Right atrium auricular region (tissue), 2 donors: ENCODE data around the gene TSPAN9. TPM values are rescaled to one million over a fixed set of nuclear protein-coding genes. Genes with fewer than 3 reads are reported as not detected.

Source experiments
- DNase-seq: peaks from one replicate; pipeline ENCODE4 v3.0.0-alpha.2; 2019; ENCODE audit warnings: low spot score
- H3K27ac ChIP-seq, 2 donors: fragments of 200-600 bp; sonication (generic); 1 replicate in 1 of 2; 2 replicates in 1 of 2; pipeline ENCODE4 v1.5.1; 2016 to 2019
- H3K27me3 ChIP-seq, 2 donors: fragments of 200-600 bp; sonication (generic); one replicate each; pipeline versions ENCODE4 v1.5.1 to v1.6.0; 2017 to 2019
- H3K36me3 ChIP-seq: fragments of 200-600 bp; sonication (generic); one replicate; pipeline ENCODE4 v1.5.1; 2016
- H3K4me1 ChIP-seq, 2 donors: fragments of 200-600 bp; sonication (generic); one replicate each; pipeline versions ENCODE4 v1.5.1 to v1.6.0; 2017 to 2019
- H3K4me3 ChIP-seq, 2 donors: fragments of 200-600 bp; sonication (generic); 1 replicate in 1 of 2; 2 replicates in 1 of 2; pipeline ENCODE4 v1.5.1; 2017 to 2019; ENCODE audit warnings: mild to moderate bottlenecking in 1 of 2, moderate library complexity in 1 of 2
- H3K9me3 ChIP-seq, 2 donors: fragments of 200-600 bp; sonication (generic); one replicate each; pipeline ENCODE4 v1.5.1; 2019
- CTCF ChIP-seq, 2 donors: fragments of 200-600 bp; sonication (generic); IDR thresholded peaks; one replicate each; pipeline ENCODE4 v1.5.1; 2019; ENCODE audit warnings: antibody characterized with exemption in 2 of 2
- total RNA-seq, 2 donors: library from RNA; depleted of rRNA; stranded (reverse); fragments of >200 nt; gene quantifications; one replicate each; pipeline ENCODE4 v1.1.0, GENCODE V29; 2016

Gene TSPAN9
- total RNA-seq, 2 donors from 2014 or later, result 103 to 185 TPM

- Histone ChIP-seq H3K36me3 (no peaks in the 10 kb centered on the region), H3K27ac (peak overlapping the region; percentile 20 to 48), H3K4me1 (peaks cover 0 to 84% of the 10 kb centered on the region in 2 donors), H3K9me3 (no peaks in the 10 kb centered on the region), H3K4me3 (no peak overlapping the region), H3K27me3 (no peaks in the 10 kb centered on the region)
- TF ChIP-seq CTCF (IDR thresholded peaks at IDR 0.05), result no peak
- DNase-seq, result no peak
Observed at GRCh38 chr12:3150308-3150670, 73.1 kb downstream of the TSPAN9 start.

- peaks cover 0 to 75% of the 10 kb centered on the region in 2 donors for H3K4me1 ChIP-seq
- peak overlapping the region in 1 of 2 donors; percentile 48 for H3K27ac ChIP-seq
- no peaks in the 10 kb centered on the region for H3K36me3 ChIP-seq
- peak overlapping the region in 1 of 2 donors; percentile 4 for H3K4me3 ChIP-seq
- no peaks in the 10 kb centered on the region for H3K27me3 ChIP-seq
- TF ChIP-seq CTCF (IDR thresholded peaks at IDR 0.05), result no peak
- H3K9me3 ChIP-seq, result no peaks in the 10 kb centered on the region
- no peak for DNase-seq
Observed at GRCh38 chr12:3150931-3151835, 74.0 kb downstream of the TSPAN9 start.

- DNase-seq, result no peak
- peak overlapping the region; percentile 35 to 38 for H3K27ac ChIP-seq
- H3K27me3 ChIP-seq, result no peaks in the 10 kb centered on the region
- H3K36me3 ChIP-seq, result no peaks in the 10 kb centered on the region
- peak overlapping the region in 1 of 2 donors; percentile 4 for H3K4me3 ChIP-seq
- H3K4me1 ChIP-seq, result peaks cover 0 to 74% of the 10 kb centered on the region in 2 donors
- TF ChIP-seq CTCF (IDR thresholded peaks at IDR 0.05), result no peak
- no peaks in the 10 kb centered on the region for H3K9me3 ChIP-seq
Observed at GRCh38 chr12:3152011-3152511, 74.9 kb downstream of the TSPAN9 start.

GRCh38 chr12:3152892-3153291 lies 75.7 kb downstream of the TSPAN9 start:
- Histone ChIP-seq H3K36me3 (no peaks in the 10 kb centered on the region), H3K27me3 (no peaks in the 10 kb centered on the region), H3K4me3 (no peak overlapping the region), H3K9me3 (no peaks in the 10 kb centered on the region), H3K4me1 (peaks cover 0 to 75% of the 10 kb centered on the region in 2 donors), H3K27ac (peak overlapping the region; percentile 35 to 38)
- DNase-seq, result no peak
- no peak for TF ChIP-seq CTCF (IDR thresholded peaks at IDR 0.05)

- no peaks in the 10 kb centered on the region for H3K9me3 ChIP-seq
- no peaks in the 10 kb centered on the region for H3K36me3 ChIP-seq
- no peaks in the 10 kb centered on the region for H3K27me3 ChIP-seq
- peaks cover 0 to 75% of the 10 kb centered on the region in 2 donors for H3K4me1 ChIP-seq
- no peak overlapping the region for H3K4me3 ChIP-seq
- DNase-seq, result no peak
- no peak overlapping the region for H3K27ac ChIP-seq
- TF ChIP-seq CTCF (IDR thresholded peaks at IDR 0.05), result no peak
Observed at GRCh38 chr12:3154006-3154405, 76.8 kb downstream of the TSPAN9 start.
